ENCODE data around the gene NR3C1.

Gene NR3C1

GRCh38 chr5:143279698-143280097 lies 123.8 kb downstream of the NR3C1 start:
- Histone ChIP-seq H3K4me3 (ENCODE audit: insufficient read depth, low read length, poor library complexity, severe bottlenecking) (no peak overlapping the region), H3K9ac (ENCODE audit: low read length) (no peak overlapping the region), H3K9me3 (ENCODE audit: insufficient read depth, low read length) (no peaks in the 10 kb centered on the region), H2AFZ (ENCODE audit: low read depth, low read length, severe bottlenecking) (no peak overlapping the region), H3K27me3 (ENCODE audit: low read length) (no peaks in the 10 kb centered on the region), H3K4me2 (ENCODE audit: low read depth, low read length, poor library complexity, severe bottlenecking) (no peak overlapping the region), H3K27ac (ENCODE audit: low read depth, low read length) (no peak overlapping the region), H3K36me3 (ENCODE audit: low read length) (peaks cover 30% of the 10 kb centered on the region), H4K20me1 (ENCODE audit: low read depth, low read length) (no peaks in the 10 kb centered on the region), H3K9me2 (replicated peaks; ENCODE audit: insufficient read depth, low read length) (no peaks in the 10 kb centered on the region), H3F3A (ENCODE audit: insufficient read depth) (no peaks in the 10 kb centered on the region), H3K79me2 (ENCODE audit: insufficient read depth, low read length) (peaks cover 6% of the 10 kb centered on the region; the same call in 1 of the 2 replicates)
- TF ChIP-seq EZH2phosphoT487 (conservative IDR thresholded peaks at IDR 0.05; ENCODE audit: low read length) (no peak), CTCF (IDR thresholded peaks at IDR 0.05; ENCODE audit: insufficient read depth, low read length, poor library complexity, severe bottlenecking) (no peak)

- Histone ChIP-seq H3K27ac (ENCODE audit: low read depth, low read length) (no peak overlapping the region), H2AFZ (ENCODE audit: low read depth, low read length, severe bottlenecking) (no peak overlapping the region), H3K27me3 (ENCODE audit: low read length) (no peaks in the 10 kb centered on the region), H3K9me2 (replicated peaks; ENCODE audit: insufficient read depth, low read length) (no peaks in the 10 kb centered on the region), H3K36me3 (ENCODE audit: low read length) (peaks cover 23% of the 10 kb centered on the region), H3K9ac (ENCODE audit: low read length) (no peak overlapping the region), H3K4me3 (ENCODE audit: insufficient read depth, low read length, poor library complexity, severe bottlenecking) (no peak overlapping the region), H3K4me2 (ENCODE audit: low read depth, low read length, poor library complexity, severe bottlenecking) (no peak overlapping the region), H4K20me1 (ENCODE audit: low read depth, low read length) (no peaks in the 10 kb centered on the region), H3K9me3 (ENCODE audit: insufficient read depth, low read length) (no peaks in the 10 kb centered on the region), H3F3A (ENCODE audit: insufficient read depth) (no peaks in the 10 kb centered on the region), H3K79me2 (ENCODE audit: insufficient read depth, low read length) (no peaks in the 10 kb centered on the region)
- no peak for TF ChIP-seq CTCF (IDR thresholded peaks at IDR 0.05; ENCODE audit: insufficient read depth, low read length, poor library complexity, severe bottlenecking)
- no peak for TF ChIP-seq EZH2phosphoT487 (conservative IDR thresholded peaks at IDR 0.05; ENCODE audit: low read length)
These were observed 126.0 kb downstream of the NR3C1 start for GRCh38 chr5:143277536-143277935.

- Histone ChIP-seq H3K27ac (ENCODE audit: low read depth, low read length) (no peak overlapping the region), H3K27me3 (ENCODE audit: low read length) (no peaks in the 10 kb centered on the region), H3K9ac (ENCODE audit: low read length) (no peak overlapping the region), H3K9me3 (ENCODE audit: insufficient read depth, low read length) (no peaks in the 10 kb centered on the region), H3K36me3 (ENCODE audit: low read length) (peaks cover 7% of the 10 kb centered on the region; the same call in 1 of the 2 replicates), H3F3A (ENCODE audit: insufficient read depth) (no peaks in the 10 kb centered on the region), H2AFZ (ENCODE audit: low read depth, low read length, severe bottlenecking) (no peak overlapping the region), H3K9me2 (replicated peaks; ENCODE audit: insufficient read depth, low read length) (no peaks in the 10 kb centered on the region), H3K4me2 (ENCODE audit: low read depth, low read length, poor library complexity, severe bottlenecking) (no peak overlapping the region), H3K4me3 (ENCODE audit: insufficient read depth, low read length, poor library complexity, severe bottlenecking) (no peak overlapping the region), H3K79me2 (ENCODE audit: insufficient read depth, low read length) (no peaks in the 10 kb centered on the region), H4K20me1 (ENCODE audit: low read depth, low read length) (no peaks in the 10 kb centered on the region)
- TF ChIP-seq EZH2phosphoT487 (conservative IDR thresholded peaks at IDR 0.05; ENCODE audit: low read length), result no peak
These were observed 127.7 kb downstream of the NR3C1 start for GRCh38 chr5:143275512-143276363.

DNA sequence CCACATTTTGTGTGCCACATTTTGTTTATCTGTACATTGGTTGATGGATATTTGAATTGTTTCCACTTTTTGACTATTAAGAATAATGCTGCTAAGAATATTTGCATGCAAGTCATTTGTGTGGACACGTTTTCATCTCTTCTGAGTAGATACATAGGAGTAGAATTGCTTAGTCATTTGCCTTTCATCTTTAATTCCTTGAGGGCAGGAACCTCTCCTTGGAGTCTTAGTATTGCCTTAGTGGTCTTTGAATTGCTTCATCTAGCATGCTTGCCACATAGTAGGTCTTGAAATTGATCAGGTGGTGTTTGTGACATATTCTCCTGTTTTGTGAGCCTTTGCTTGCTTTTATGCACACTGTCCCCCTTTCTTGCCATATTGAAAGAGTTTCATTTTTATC lies 128.5 kb downstream of the NR3C1 start:
- H3K27me3 ChIP-seq (ENCODE audit: low read length), result no peaks in the 10 kb centered on the region
- H3K27ac ChIP-seq (ENCODE audit: low read depth, low read length), result no peak overlapping the region
- no peaks in the 10 kb centered on the region for H3K9me3 ChIP-seq (ENCODE audit: insufficient read depth, low read length)
- H3K4me2 ChIP-seq (ENCODE audit: low read depth, low read length, poor library complexity, severe bottlenecking), result no peak overlapping the region
- H3K36me3 ChIP-seq (ENCODE audit: low read length), result 0 out of 2 replicates have a peak, but pooled peaks cover 3% of the 10 kb centered on the region
- H3K9ac ChIP-seq (ENCODE audit: low read length), result no peak overlapping the region
- no peak for TF ChIP-seq EZH2phosphoT487 (conservative IDR thresholded peaks at IDR 0.05; ENCODE audit: low read length)
- TF ChIP-seq CTCF (IDR thresholded peaks at IDR 0.05; ENCODE audit: insufficient read depth, low read length, poor library complexity, severe bottlenecking), result no peak
- no peaks in the 10 kb centered on the region for H3K79me2 ChIP-seq (ENCODE audit: insufficient read depth, low read length)
- no peak overlapping the region for H3K4me3 ChIP-seq (ENCODE audit: insufficient read depth, low read length, poor library complexity, severe bottlenecking)
- no peaks in the 10 kb centered on the region for H3K9me2 ChIP-seq (replicated peaks; ENCODE audit: insufficient read depth, low read length)
- no peaks in the 10 kb centered on the region for H3F3A ChIP-seq (ENCODE audit: insufficient read depth)
- H2AFZ ChIP-seq (ENCODE audit: low read depth, low read length, severe bottlenecking), result no peak overlapping the region
- no peaks in the 10 kb centered on the region for H4K20me1 ChIP-seq (ENCODE audit: low read depth, low read length)
